ENCODE measurements around the gene FAM222A.

Gene FAM222A

DNA sequence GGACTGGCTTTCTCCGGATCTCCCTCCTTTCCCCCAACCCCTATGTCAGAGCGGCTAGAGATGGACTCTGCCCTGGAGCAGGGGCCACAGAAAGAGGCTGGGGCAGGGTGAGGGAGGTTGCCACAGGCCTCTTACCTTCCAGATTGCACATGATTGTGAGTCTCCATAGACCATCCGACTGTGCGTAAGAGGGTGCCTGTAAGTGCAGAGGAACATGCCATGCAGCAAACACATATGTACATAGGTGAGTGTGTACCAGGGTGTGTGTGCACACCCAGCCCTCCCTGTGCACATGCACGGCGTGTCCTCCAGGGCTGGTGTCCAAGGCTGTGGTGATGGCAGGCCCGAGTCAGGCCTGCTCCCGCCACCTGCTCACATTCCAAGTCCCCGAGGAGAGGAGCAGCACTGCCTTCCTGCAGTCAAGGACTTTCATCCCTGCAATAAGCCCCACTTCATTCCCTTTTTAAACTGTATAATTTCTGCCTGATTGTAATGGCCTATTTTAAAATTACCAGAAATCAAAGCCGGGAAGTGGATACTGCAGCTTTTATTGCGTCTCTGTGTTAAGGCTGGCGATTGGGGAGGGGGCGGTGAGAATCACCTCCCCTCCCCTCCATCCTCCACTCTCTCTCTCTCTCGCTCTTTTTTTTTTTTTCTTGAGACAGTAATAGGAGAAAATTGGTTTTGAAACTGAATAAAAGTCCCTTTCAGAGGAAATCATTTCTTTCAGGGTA, 28.5 kb downstream of the FAM222A start:
- Histone ChIP-seq H3K27ac (replicated peaks) (no peak overlapping the region), H3K4me3 (replicated peaks; ENCODE audit: insufficient read depth, low read length) (no peak overlapping the region), H3K27me3 (ENCODE audit: insufficient read depth, poor library complexity, severe bottlenecking) (no peaks in the 10 kb centered on the region)
- no peak for TF ChIP-seq POLR2AphosphoS5 (IDR thresholded peaks at IDR 0.05; ENCODE audit: low read depth)
- TF ChIP-seq GABPA (IDR thresholded peaks at IDR 0.05; ENCODE audit: low read depth): no peak
- TF ChIP-seq, protein P1, sequence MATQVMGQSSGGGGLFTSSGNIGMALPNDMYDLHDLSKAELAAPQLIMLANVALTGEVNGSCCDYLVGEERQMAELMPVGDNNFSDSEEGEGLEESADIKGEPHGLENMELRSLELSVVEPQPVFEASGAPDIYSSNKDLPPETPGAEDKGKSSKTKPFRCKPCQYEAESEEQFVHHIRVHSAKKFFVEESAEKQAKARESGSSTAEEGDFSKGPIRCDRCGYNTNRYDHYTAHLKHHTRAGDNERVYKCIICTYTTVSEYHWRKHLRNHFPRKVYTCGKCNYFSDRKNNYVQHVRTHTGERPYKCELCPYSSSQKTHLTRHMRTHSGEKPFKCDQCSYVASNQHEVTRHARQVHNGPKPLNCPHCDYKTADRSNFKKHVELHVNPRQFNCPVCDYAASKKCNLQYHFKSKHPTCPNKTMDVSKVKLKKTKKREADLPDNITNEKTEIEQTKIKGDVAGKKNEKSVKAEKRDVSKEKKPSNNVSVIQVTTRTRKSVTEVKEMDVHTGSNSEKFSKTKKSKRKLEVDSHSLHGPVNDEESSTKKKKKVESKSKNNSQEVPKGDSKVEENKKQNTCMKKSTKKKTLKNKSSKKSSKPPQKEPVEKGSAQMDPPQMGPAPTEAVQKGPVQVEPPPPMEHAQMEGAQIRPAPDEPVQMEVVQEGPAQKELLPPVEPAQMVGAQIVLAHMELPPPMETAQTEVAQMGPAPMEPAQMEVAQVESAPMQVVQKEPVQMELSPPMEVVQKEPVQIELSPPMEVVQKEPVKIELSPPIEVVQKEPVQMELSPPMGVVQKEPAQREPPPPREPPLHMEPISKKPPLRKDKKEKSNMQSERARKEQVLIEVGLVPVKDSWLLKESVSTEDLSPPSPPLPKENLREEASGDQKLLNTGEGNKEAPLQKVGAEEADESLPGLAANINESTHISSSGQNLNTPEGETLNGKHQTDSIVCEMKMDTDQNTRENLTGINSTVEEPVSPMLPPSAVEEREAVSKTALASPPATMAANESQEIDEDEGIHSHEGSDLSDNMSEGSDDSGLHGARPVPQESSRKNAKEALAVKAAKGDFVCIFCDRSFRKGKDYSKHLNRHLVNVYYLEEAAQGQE (IDR thresholded peaks at IDR 0.05; ENCODE audit: insufficient replicate concordance, low read depth): no peak
- TF ChIP-seq, protein P2, sequence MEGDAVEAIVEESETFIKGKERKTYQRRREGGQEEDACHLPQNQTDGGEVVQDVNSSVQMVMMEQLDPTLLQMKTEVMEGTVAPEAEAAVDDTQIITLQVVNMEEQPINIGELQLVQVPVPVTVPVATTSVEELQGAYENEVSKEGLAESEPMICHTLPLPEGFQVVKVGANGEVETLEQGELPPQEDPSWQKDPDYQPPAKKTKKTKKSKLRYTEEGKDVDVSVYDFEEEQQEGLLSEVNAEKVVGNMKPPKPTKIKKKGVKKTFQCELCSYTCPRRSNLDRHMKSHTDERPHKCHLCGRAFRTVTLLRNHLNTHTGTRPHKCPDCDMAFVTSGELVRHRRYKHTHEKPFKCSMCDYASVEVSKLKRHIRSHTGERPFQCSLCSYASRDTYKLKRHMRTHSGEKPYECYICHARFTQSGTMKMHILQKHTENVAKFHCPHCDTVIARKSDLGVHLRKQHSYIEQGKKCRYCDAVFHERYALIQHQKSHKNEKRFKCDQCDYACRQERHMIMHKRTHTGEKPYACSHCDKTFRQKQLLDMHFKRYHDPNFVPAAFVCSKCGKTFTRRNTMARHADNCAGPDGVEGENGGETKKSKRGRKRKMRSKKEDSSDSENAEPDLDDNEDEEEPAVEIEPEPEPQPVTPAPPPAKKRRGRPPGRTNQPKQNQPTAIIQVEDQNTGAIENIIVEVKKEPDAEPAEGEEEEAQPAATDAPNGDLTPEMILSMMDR (IDR thresholded peaks at IDR 0.05; ENCODE audit: insufficient read depth, low read length): no peak
- no peak for TF ChIP-seq SPI1 (IDR thresholded peaks at IDR 0.05; ENCODE audit: borderline replicate concordance, low read depth)
- DNase-seq (ENCODE audit: low read depth in 1 of 2, low spot score in 1 of 2): no peak

DNA sequence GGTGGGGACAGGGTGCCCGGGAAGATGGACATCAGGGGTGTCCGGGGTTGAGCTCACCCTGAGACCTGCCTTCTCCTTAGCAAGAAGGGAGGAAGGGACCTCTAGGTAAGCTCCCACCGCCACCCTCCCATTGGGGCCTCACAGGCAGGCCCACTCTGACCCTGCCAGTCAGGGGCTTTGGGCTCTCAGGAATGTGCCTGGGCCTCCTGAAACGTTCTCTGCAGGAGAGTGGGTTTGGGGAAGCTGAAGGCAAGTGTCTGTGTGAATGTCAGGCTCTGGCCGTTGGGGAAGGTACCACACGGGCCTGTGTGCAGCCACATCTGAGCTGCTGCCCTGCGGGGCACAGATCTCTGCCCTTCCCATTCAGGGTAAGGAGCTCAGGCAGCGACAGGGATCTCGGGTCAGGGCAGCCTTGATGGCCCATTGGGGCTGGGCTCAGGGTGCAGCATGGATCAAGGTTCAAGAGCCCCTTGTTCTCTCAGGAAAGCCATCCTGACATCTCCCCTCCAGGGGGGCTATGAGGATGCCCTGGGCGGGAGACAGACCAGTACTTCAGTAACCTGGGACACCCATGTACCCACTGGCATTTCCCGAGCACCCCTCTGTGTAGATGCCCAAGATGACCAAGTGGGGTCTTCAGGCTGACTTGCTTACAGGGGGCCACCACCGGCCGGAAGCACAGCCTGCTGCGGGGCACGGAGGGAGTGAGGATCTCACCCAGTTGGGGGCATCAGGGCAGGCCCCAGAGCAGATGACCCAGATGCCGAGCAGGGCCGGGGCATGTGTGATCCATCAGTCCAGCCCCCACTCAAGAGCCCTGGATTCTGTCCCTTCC, 29.7 kb downstream of the FAM222A start:
- Histone ChIP-seq H3K4me3 (replicated peaks; ENCODE audit: insufficient read depth, low read length) (no peak overlapping the region), H3K27ac (replicated peaks) (no peak overlapping the region), H3K27me3 (ENCODE audit: insufficient read depth, poor library complexity, severe bottlenecking) (no peaks in the 10 kb centered on the region)
- TF ChIP-seq GABPA (IDR thresholded peaks at IDR 0.05; ENCODE audit: low read depth) (no peak), POLR2AphosphoS5 (IDR thresholded peaks at IDR 0.05; ENCODE audit: low read depth) (no peak), SPI1 (IDR thresholded peaks at IDR 0.05; ENCODE audit: borderline replicate concordance, low read depth) (no peak)
- TF ChIP-seq, protein P1 (IDR thresholded peaks at IDR 0.05; ENCODE audit: insufficient replicate concordance, low read depth): no peak
- TF ChIP-seq, protein P2 (IDR thresholded peaks at IDR 0.05; ENCODE audit: insufficient read depth, low read length): no peak
- no peak for DNase-seq (ENCODE audit: low read depth in 1 of 2, low spot score in 1 of 2)

DNA sequence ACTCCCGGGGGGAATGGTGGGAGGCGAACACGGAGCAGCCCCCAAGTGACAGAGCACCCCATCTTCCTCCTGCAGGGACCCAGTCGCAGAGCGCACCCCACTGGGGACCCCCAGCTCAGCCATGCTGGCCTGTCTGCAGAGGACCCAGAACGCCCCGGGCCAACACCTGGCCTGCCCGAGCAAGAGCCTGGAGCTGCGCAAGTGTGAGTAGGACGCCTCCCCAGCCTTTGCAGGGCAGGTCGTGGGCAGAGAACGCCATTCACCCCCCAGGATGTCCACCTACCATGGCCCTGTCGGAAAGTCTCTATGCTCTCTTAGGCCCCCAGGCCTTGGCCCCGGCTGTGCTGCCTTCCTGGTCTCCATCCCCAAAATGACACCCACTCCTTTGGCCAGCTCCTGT, 30.4 kb downstream of the FAM222A start:
- Histone ChIP-seq H3K4me3 (replicated peaks; ENCODE audit: insufficient read depth, low read length) (no peak overlapping the region), H3K27me3 (ENCODE audit: insufficient read depth, poor library complexity, severe bottlenecking) (no peaks in the 10 kb centered on the region), H3K27ac (replicated peaks) (no peak overlapping the region)
- TF ChIP-seq POLR2AphosphoS5 (IDR thresholded peaks at IDR 0.05; ENCODE audit: low read depth): no peak
- TF ChIP-seq, protein P1 (IDR thresholded peaks at IDR 0.05; ENCODE audit: insufficient replicate concordance, low read depth): no peak
- TF ChIP-seq SPI1 (IDR thresholded peaks at IDR 0.05; ENCODE audit: borderline replicate concordance, low read depth): no peak
- DNase-seq (ENCODE audit: low read depth in 1 of 2, low spot score in 1 of 2): no peak
